ENCODE data around the gene NOS1. TPM values are rescaled to one million over a fixed set of nuclear protein-coding genes. Genes with fewer than 3 reads are reported as not detected.

Gene NOS1
- total and polyA plus RNA-seq, 2 donors (not counting 3 experiments of a cell fraction or from before 2014, with no cell fraction given): not detected

- no peak for TF ChIP-seq POLR2AphosphoS5 (IDR thresholded peaks at IDR 0.05; ENCODE audit: insufficient read depth, low read depth, low read length)
- TF ChIP-seq GATA2 (IDR thresholded peaks at IDR 0.05; ENCODE audit: insufficient read depth, insufficient read length, low read depth, low read length): no peak
- no peak for TF ChIP-seq POLR2A (IDR thresholded peaks at IDR 0.05; ENCODE audit: low read depth, low read length)
- TF ChIP-seq MAX (IDR thresholded peaks at IDR 0.05; ENCODE audit: insufficient read depth, insufficient read length): no peak
- H3K9ac ChIP-seq (replicated peaks; ENCODE audit: extremely low read depth, insufficient read depth, low read length): no peak overlapping the region
- H3K9me1 ChIP-seq (replicated peaks; ENCODE audit: control insufficient read depth, extremely low read depth, insufficient read depth, low read length): no peaks in the 10 kb centered on the region
- no peak for DNase-seq (ENCODE audit: low read depth, low spot score)
- peaks cover 4 to 20% of the 10 kb centered on the region in 2 experiments for H3K36me3 ChIP-seq (ENCODE audit: control insufficient read depth in 2 of 2, extremely low read depth in 1 of 2, insufficient read depth in 2 of 2, low read length in 2 of 2)
- H3K9me3 ChIP-seq (replicated peaks; ENCODE audit: control insufficient read depth, insufficient read depth, low read length): no peaks in the 10 kb centered on the region
- BruUV-seq (replicated peaks): no TSS peak
- dilution Hi-C loops (cut with MboI; ENCODE audit: extremely low pct_ligation_motif_present, low sequenced_read_pairs): no loop called here
- intact Hi-C loops (cut with micrococcal nuclease): no loop called here
- no peak overlapping the region for H3K27ac ChIP-seq (ENCODE audit: insufficient read depth, low read depth, low read length)
- no peak overlapping the region for H3K4me2 ChIP-seq (ENCODE audit: insufficient read depth, low read length)
- FAIRE-seq: no peak
- ChIA-PET POLR2A (no interaction called here), CTCF (no interaction called here)
- H3K27me3 ChIP-seq (ENCODE audit: control insufficient read depth in 2 of 2, insufficient read depth in 2 of 2, low read length in 2 of 2): no peaks in the 10 kb centered on the region
- no peak overlapping the region for H2AFZ ChIP-seq (ENCODE audit: low read depth, low read length)
- no peak overlapping the region for H3K4me3 ChIP-seq (replicated peaks in 1 of 3; ENCODE audit: insufficient read depth in 1 of 3, low read depth in 1 of 3, low read length in 3 of 3)
- H3K79me2 ChIP-seq (ENCODE audit: control insufficient read depth, insufficient read depth, low read length): no peaks in the 10 kb centered on the region
- H4K20me1 ChIP-seq (replicated peaks; ENCODE audit: control insufficient read depth, extremely low read depth, insufficient read depth, low read length): no peaks in the 10 kb centered on the region
- H3K4me1 ChIP-seq (ENCODE audit: control insufficient read depth, extremely low read depth, insufficient read depth, low read length): no peaks in the 10 kb centered on the region
These were observed 182.7 kb downstream of the NOS1 start for GRCh38 chr12:117178745-117179144.

- H3K4me3 ChIP-seq (replicated peaks in 1 of 3; ENCODE audit: insufficient read depth in 1 of 3, low read depth in 1 of 3, low read length in 3 of 3): no peak overlapping the region
- H3K27ac ChIP-seq (ENCODE audit: insufficient read depth, low read depth, low read length): no peak overlapping the region
- FAIRE-seq (no peak), DNase-seq (ENCODE audit: low read depth, low spot score) (no peak)
- no peak for TF ChIP-seq MYC (IDR thresholded peaks at IDR 0.05; ENCODE audit: low read depth, low read length)
- BruUV-seq (replicated peaks): no TSS peak
- CTCF ChIA-PET: interaction anchor here (1.0 kb wide), 1 partner anchor 27 kb away, joined by 3 read pairs; no protein-coding TSS in a partner anchor
- no peak overlapping the region for H3K9ac ChIP-seq (replicated peaks; ENCODE audit: extremely low read depth, insufficient read depth, low read length)
- POLR2A ChIA-PET: no interaction called here
- H3K9me3 ChIP-seq (replicated peaks; ENCODE audit: control insufficient read depth, insufficient read depth, low read length): no peaks in the 10 kb centered on the region
- H3K36me3 ChIP-seq (ENCODE audit: control insufficient read depth in 2 of 2, extremely low read depth in 1 of 2, insufficient read depth in 2 of 2, low read length in 2 of 2): peaks cover 7 to 20% of the 10 kb centered on the region in 2 experiments
- no peaks in the 10 kb centered on the region for H3K9me1 ChIP-seq (replicated peaks; ENCODE audit: control insufficient read depth, extremely low read depth, insufficient read depth, low read length)
- H4K20me1 ChIP-seq (replicated peaks; ENCODE audit: control insufficient read depth, extremely low read depth, insufficient read depth, low read length): no peaks in the 10 kb centered on the region
- H2AFZ ChIP-seq (ENCODE audit: low read depth, low read length): no peak overlapping the region
- no peaks in the 10 kb centered on the region for H3K79me2 ChIP-seq (ENCODE audit: control insufficient read depth, insufficient read depth, low read length)
- no peaks in the 10 kb centered on the region for H3K4me1 ChIP-seq (ENCODE audit: control insufficient read depth, extremely low read depth, insufficient read depth, low read length)
- H3K4me2 ChIP-seq (ENCODE audit: insufficient read depth, low read length): no peak overlapping the region
- intact Hi-C loops (cut with micrococcal nuclease) (no loop called here), dilution Hi-C loops (cut with MboI; ENCODE audit: extremely low pct_ligation_motif_present, low sequenced_read_pairs) (no loop called here)
- no peaks in the 10 kb centered on the region for H3K27me3 ChIP-seq (ENCODE audit: control insufficient read depth in 2 of 2, insufficient read depth in 2 of 2, low read length in 2 of 2)
These were observed 183.1 kb downstream of the NOS1 start for GRCh38 chr12:117178301-117178700.

All from endothelial cell of umbilical vein (primary cell).